Body of pancreas (tissue), 4 donors: ENCODE results near the gene TMEM229B.

ENCODE experiments used
- CTCF ChIP-seq, 7 experiments: fragments of 450-650 bp in 4 of 7; fragments of 200-600 bp in 3 of 7; sonication (generic) in 3 of 7; IDR thresholded peaks; one replicate each; pipeline ENCODE4 v1.5.1; 2016 to 2019; ENCODE audit warnings: antibody characterized with exemption in 7 of 7
- POLR2A ChIP-seq, 3 donors: fragments of 450-650 bp; IDR thresholded peaks; one replicate each; pipeline ENCODE4 v1.6.1; 2016; ENCODE audit warnings: antibody characterized with exemption in 3 of 3, mild to moderate bottlenecking in 2 of 3

GRCh38 chr14:67500981-67501380 is 12.5 kb upstream of the TMEM229B start:
- TF ChIP-seq CTCF (IDR thresholded peaks at IDR 0.05): no peak
- no peak for TF ChIP-seq POLR2A (IDR thresholded peaks at IDR 0.05)
